CD8-positive, alpha-beta memory T cell (primary cell): ENCODE data around the gene GSE1. TPM values are rescaled to one million over a fixed set of nuclear protein-coding genes. Genes with fewer than 3 reads are reported as not detected.

Source experiments
- CTCF ChIA-PET: fragments of 350-600 bp; sonication (Branson Sonifier 250); formaldehyde crosslinking; loops from one replicate; lab custom pipeline; 2021; ENCODE audit warnings: antibody characterized with exemption; lab: Charles Lee
- POLR2A ChIA-PET: fragments of 350-600 bp; sonication (Branson Sonifier 250); formaldehyde crosslinking; loops from one replicate; lab custom pipeline; 2021; ENCODE audit warnings: antibody characterized with exemption; lab: Charles Lee
- DNase-seq, 5 donors: peaks; one replicate each; pipeline versions ENCODE4 v3.0.0 to v3.0.0-alpha.2; 2020 to 2022; ENCODE audit warnings: mixed read lengths in 1 of 5
- H3K27ac ChIP-seq: one replicate; pipeline ENCODE4 v1.7.0; 2013; ENCODE audit warnings: low read depth, mild to moderate bottlenecking, low read length, moderate library complexity
- H3K27me3 ChIP-seq: 2 replicates; pipeline ENCODE4 v1.7.0; 2013; ENCODE audit warnings: low read length, mild to moderate bottlenecking; ENCODE audit not compliant: insufficient read depth, poor library complexity, severe bottlenecking
- H3K36me3 ChIP-seq: 2 replicates; pipeline ENCODE4 v1.7.0; 2013; ENCODE audit warnings: mild to moderate bottlenecking, low read length, moderate library complexity; ENCODE audit not compliant: insufficient read depth
- H3K4me1 ChIP-seq: 2 replicates; pipeline ENCODE4 v1.7.0; 2013; ENCODE audit warnings: mild to moderate bottlenecking, low read length, moderate library complexity; ENCODE audit not compliant: insufficient read depth
- H3K4me3 ChIP-seq: 2 replicates; pipeline ENCODE4 v1.7.0; 2013; ENCODE audit warnings: mild to moderate bottlenecking, low read length
- H3K9me3 ChIP-seq: 2 replicates; pipeline ENCODE4 v1.7.0; 2013; ENCODE audit warnings: mild to moderate bottlenecking, low read length
- H3K27ac Mint-ChIP-seq, 8 donors: one replicate each; pipeline ENCODE4 v1.8.0; 2020 to 2021; ENCODE audit warnings: mixed read lengths in 8 of 8, mild to moderate bottlenecking in 6 of 8, inconsistent platforms in 3 of 8, moderate library complexity in 3 of 8
- H3K27me3 Mint-ChIP-seq, 2 donors: one replicate each; pipeline ENCODE4 v1.8.0; 2020 to 2021; ENCODE audit warnings: mixed read lengths in 2 of 2, mild to moderate bottlenecking in 1 of 2, moderate library complexity in 1 of 2
- H3K36me3 Mint-ChIP-seq, 3 donors: one replicate each; pipeline ENCODE4 v1.8.0; 2020 to 2021; ENCODE audit warnings: mixed read lengths in 3 of 3, inconsistent platforms in 1 of 3, mild to moderate bottlenecking in 1 of 3
- H3K4me1 Mint-ChIP-seq, 3 donors: one replicate each; pipeline ENCODE4 v1.8.0; 2020 to 2021; ENCODE audit warnings: mixed read lengths in 3 of 3, inconsistent platforms in 1 of 3, mild to moderate bottlenecking in 1 of 3
- H3K4me3 Mint-ChIP-seq, 7 donors: one replicate each; pipeline ENCODE4 v1.8.0; 2020 to 2021; ENCODE audit warnings: mixed read lengths in 7 of 7, mild to moderate bottlenecking in 6 of 7, moderate library complexity in 4 of 7, inconsistent platforms in 2 of 7
- H3K9me3 Mint-ChIP-seq, 5 donors: one replicate each; pipeline ENCODE4 v1.8.0; 2020 to 2022; ENCODE audit warnings: mixed read lengths in 5 of 5, mild to moderate bottlenecking in 3 of 5, moderate library complexity in 2 of 5, inconsistent platforms in 1 of 5
- polyA plus RNA-seq: library from polyadenylated mRNA; unstranded; fragments of 300-500 nt; fragmentation: Illumina TruSeq; gene quantifications from one replicate; pipeline ENCODE4 v1.2.3, GENCODE V29; 2021
- total RNA-seq, 2 experiments: library from RNA; stranded (reverse); gene quantifications; one replicate each; pipeline ENCODE4 v1.2.3, GENCODE V29; 2021

Gene GSE1
- total and polyA plus RNA-seq, 3 experiments from 2014 or later = 5.5 to 28.5 (median 27.8) TPM

GRCh38 chr16:85651629-85652430, 38.7 kb downstream of the GSE1 start:
- H3K27ac ChIP-seq = no peak overlapping the region
- ChIA-PET POLR2A (no interaction called here), CTCF (no interaction called here)
- H3K9me3 ChIP-seq = no peaks in the 10 kb centered on the region
- H3K4me1 ChIP-seq = no peaks in the 10 kb centered on the region
- no peak overlapping the region for H3K4me3 ChIP-seq
- H3K27me3 ChIP-seq = no peaks in the 10 kb centered on the region
- peaks cover 7% of the 10 kb centered on the region for H3K36me3 ChIP-seq
- H3K9me3 Mint-ChIP-seq = no peaks in the 10 kb centered on the region
- H3K27me3 Mint-ChIP-seq = no peaks in the 10 kb centered on the region
- peak overlapping the region in 2 of 8 donors; percentile 36 to 80 for H3K27ac Mint-ChIP-seq
- no peak for DNase-seq
- H3K4me1 Mint-ChIP-seq = peaks cover 0 to 13% (median 5%) of the 10 kb centered on the region in 3 donors
- peaks cover 0 to 58% (median 2%) of the 10 kb centered on the region in 3 donors for H3K36me3 Mint-ChIP-seq
- H3K4me3 Mint-ChIP-seq = no peak overlapping the region

GRCh38 chr16:85652431-85653221, 39.5 kb downstream of the GSE1 start:
- no peaks in the 10 kb centered on the region for H3K27me3 Mint-ChIP-seq
- Histone ChIP-seq H3K4me3 (no peak overlapping the region), H3K36me3 (peaks cover 14% of the 10 kb centered on the region), H3K27ac (no peak overlapping the region), H3K9me3 (no peaks in the 10 kb centered on the region), H3K4me1 (no peaks in the 10 kb centered on the region), H3K27me3 (no peaks in the 10 kb centered on the region)
- H3K4me3 Mint-ChIP-seq = peak overlapping the region in 1 of 7 donors; percentile 44
- peaks cover 0 to 65% (median 3%) of the 10 kb centered on the region in 3 donors for H3K36me3 Mint-ChIP-seq
- ChIA-PET CTCF (no interaction called here), POLR2A (no interaction called here)
- peak overlapping the region in 4 of 8 donors; percentile 41 to 80 (median 52) for H3K27ac Mint-ChIP-seq
- peak in 2 of 5 donors; percentile 27 to 66 for DNase-seq
- H3K9me3 Mint-ChIP-seq = no peaks in the 10 kb centered on the region
- peaks cover 0 to 9% (median 5%) of the 10 kb centered on the region in 3 donors for H3K4me1 Mint-ChIP-seq

GRCh38 chr16:85653290-85653891, 40.3 kb downstream of the GSE1 start:
- Mint-ChIP-seq H3K9me3 (no peaks in the 10 kb centered on the region), H3K27ac (no peak overlapping the region), H3K4me3 (no peak overlapping the region), H3K4me1 (peaks cover 0 to 5% (median 5%) of the 10 kb centered on the region in 3 donors), H3K36me3 (peaks cover 0 to 66% (median 4%) of the 10 kb centered on the region in 3 donors), H3K27me3 (no peaks in the 10 kb centered on the region)
- CTCF ChIA-PET = no interaction called here
- DNase-seq = no peak
- H3K27ac ChIP-seq = no peak overlapping the region
- H3K4me1 ChIP-seq = no peaks in the 10 kb centered on the region
- H3K4me3 ChIP-seq = no peak overlapping the region
- H3K9me3 ChIP-seq = no peaks in the 10 kb centered on the region
- H3K36me3 ChIP-seq = peaks cover 22% of the 10 kb centered on the region
- no peaks in the 10 kb centered on the region for H3K27me3 ChIP-seq
- POLR2A ChIA-PET = no interaction called here

GRCh38 chr16:85654251-85655095, 41.4 kb downstream of the GSE1 start:
- no peaks in the 10 kb centered on the region for H3K27me3 Mint-ChIP-seq
- ChIA-PET CTCF (no interaction called here), POLR2A (no interaction called here)
- H3K4me1 Mint-ChIP-seq = no peaks in the 10 kb centered on the region
- H3K27ac ChIP-seq = no peak overlapping the region
- no peaks in the 10 kb centered on the region for H3K27me3 ChIP-seq
- DNase-seq = no peak
- H3K9me3 Mint-ChIP-seq = no peaks in the 10 kb centered on the region
- no peak overlapping the region for H3K4me3 ChIP-seq
- peaks cover 25% of the 10 kb centered on the region for H3K36me3 ChIP-seq
- H3K36me3 Mint-ChIP-seq = peaks cover 0 to 67% (median 4%) of the 10 kb centered on the region in 3 donors
- peak overlapping the region in 2 of 8 donors; percentile 33 to 66 for H3K27ac Mint-ChIP-seq
- no peaks in the 10 kb centered on the region for H3K4me1 ChIP-seq
- H3K9me3 ChIP-seq = no peaks in the 10 kb centered on the region
- H3K4me3 Mint-ChIP-seq = no peak overlapping the region

- Mint-ChIP-seq H3K4me3 (no peak overlapping the region), H3K27ac (no peak overlapping the region), H3K9me3 (no peaks in the 10 kb centered on the region), H3K36me3 (peaks cover 4 to 73% (median 4%) of the 10 kb centered on the region in 3 donors), H3K27me3 (no peaks in the 10 kb centered on the region), H3K4me1 (peaks cover 0 to 4% (median 3%) of the 10 kb centered on the region in 3 donors)
- DNase-seq = peak in 1 of 5 donors; percentile 35
- Histone ChIP-seq H3K27me3 (no peaks in the 10 kb centered on the region), H3K4me3 (no peak overlapping the region), H3K4me1 (no peaks in the 10 kb centered on the region), H3K27ac (no peak overlapping the region), H3K36me3 (peaks cover 25% of the 10 kb centered on the region), H3K9me3 (no peaks in the 10 kb centered on the region)
- CTCF ChIA-PET = interaction anchor here (1.3 kb wide), 1 partner anchor 39 kb away, joined by 3 read pairs; no protein-coding TSS in a partner anchor
- POLR2A ChIA-PET = no interaction called here
Observed at GRCh38 chr16:85655216-85656129, 42.4 kb downstream of the GSE1 start.

GRCh38 chr16:85656351-85657266, 43.5 kb downstream of the GSE1 start:
- Mint-ChIP-seq H3K27ac (no peak overlapping the region), H3K36me3 (peaks cover 4 to 77% (median 4%) of the 10 kb centered on the region in 3 donors), H3K9me3 (no peaks in the 10 kb centered on the region), H3K4me1 (peaks cover 0 to 4% (median 3%) of the 10 kb centered on the region in 3 donors), H3K4me3 (no peak overlapping the region), H3K27me3 (no peaks in the 10 kb centered on the region)
- CTCF ChIA-PET = interaction anchor here (1.3 kb wide), 1 partner anchor 40 kb away, joined by 3 read pairs; no protein-coding TSS in a partner anchor
- Histone ChIP-seq H3K27me3 (no peaks in the 10 kb centered on the region), H3K27ac (no peak overlapping the region), H3K4me1 (no peaks in the 10 kb centered on the region), H3K36me3 (peaks cover 25% of the 10 kb centered on the region), H3K9me3 (no peaks in the 10 kb centered on the region), H3K4me3 (no peak overlapping the region)
- POLR2A ChIA-PET = no interaction called here
- DNase-seq = no peak
